Glutamatergic neuron (in vitro differentiated cells): ENCODE data around the gene RASSF4. TPM values are rescaled to one million over a fixed set of nuclear protein-coding genes. Genes with fewer than 3 reads are reported as not detected.
A peak's percentile ranks its signal among the peaks of the same experiment; 100 is the strongest.

Experiments used
- DNase-seq: peaks from one replicate; pipeline ENCODE4 v3.0.0; 2022
- H3K27ac Mint-ChIP-seq: one replicate; pipeline ENCODE4 v1.8.0; 2020; ENCODE audit warnings: mild to moderate bottlenecking, mixed read lengths, inconsistent platforms; ENCODE audit not compliant: unreplicated experiment
- H3K27me3 Mint-ChIP-seq: one replicate; pipeline ENCODE4 v1.8.0; 2020; ENCODE audit warnings: mild to moderate bottlenecking, moderate library complexity, mixed read lengths, inconsistent platforms; ENCODE audit not compliant: unreplicated experiment
- H3K36me3 Mint-ChIP-seq: one replicate; pipeline ENCODE4 v1.8.0; 2020; ENCODE audit warnings: mild to moderate bottlenecking, mixed read lengths, inconsistent platforms; ENCODE audit not compliant: unreplicated experiment
- H3K4me1 Mint-ChIP-seq: one replicate; pipeline ENCODE4 v1.8.0; 2020; ENCODE audit warnings: mild to moderate bottlenecking, low read depth, mixed read lengths, inconsistent platforms; ENCODE audit not compliant: unreplicated experiment
- H3K4me3 Mint-ChIP-seq: one replicate; pipeline ENCODE4 v1.8.0; 2020; ENCODE audit warnings: mild to moderate bottlenecking, mixed read lengths, inconsistent platforms; ENCODE audit not compliant: unreplicated experiment
- H3K9me3 Mint-ChIP-seq: one replicate; pipeline ENCODE4 v1.8.0; 2020; ENCODE audit warnings: mild to moderate bottlenecking, moderate library complexity, mixed read lengths, inconsistent platforms; ENCODE audit not compliant: unreplicated experiment
- CTCF ChIP-seq: fragments of 200-600 bp; sonication (generic); IDR thresholded peaks from one replicate; pipeline ENCODE4 v1.5.0; 2021; ENCODE audit not compliant: partially characterized antibody, unreplicated experiment
- total RNA-seq: library from RNA; stranded (reverse); fragmentation: NEBNext Ultra II Directional; extraction: Animal tissue kit (Norgen Biotek cat#: 25700); gene quantifications from one replicate; pipeline ENCODE4 v1.2.1, GENCODE V29; 2021; ENCODE audit not compliant: unreplicated experiment

Gene RASSF4
- total RNA-seq, 1 donor from 2014 or later = 137 TPM

DNA sequence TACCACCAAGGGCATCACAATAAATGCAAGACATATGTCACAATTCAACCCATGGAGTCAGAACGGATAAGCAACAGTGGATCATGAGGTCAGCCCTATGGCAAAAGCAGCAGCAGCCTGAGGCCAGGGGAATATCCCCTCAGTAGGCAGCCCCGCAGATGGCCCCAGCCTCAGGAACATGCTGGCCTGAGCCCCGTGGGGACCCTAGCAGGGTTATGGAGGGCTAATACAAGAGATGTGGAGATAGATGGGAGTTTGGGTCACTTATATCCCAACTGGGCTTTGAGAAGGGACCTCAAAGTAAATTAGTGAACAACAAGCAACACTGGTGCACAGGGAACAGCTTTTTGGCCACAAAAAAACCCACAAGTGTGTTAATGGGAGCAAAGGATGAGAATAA, 39.4 kb upstream of the RASSF4 start:
- Mint-ChIP-seq H3K27ac (no peak overlapping the region), H3K4me3 (peak overlapping the region; percentile 44), H3K4me1 (no peaks in the 10 kb centered on the region), H3K9me3 (peaks cover 9% of the 10 kb centered on the region), H3K27me3 (peaks cover 10% of the 10 kb centered on the region), H3K36me3 (peaks cover 11% of the 10 kb centered on the region)
- no peak for TF ChIP-seq CTCF
- no peak for DNase-seq

DNA sequence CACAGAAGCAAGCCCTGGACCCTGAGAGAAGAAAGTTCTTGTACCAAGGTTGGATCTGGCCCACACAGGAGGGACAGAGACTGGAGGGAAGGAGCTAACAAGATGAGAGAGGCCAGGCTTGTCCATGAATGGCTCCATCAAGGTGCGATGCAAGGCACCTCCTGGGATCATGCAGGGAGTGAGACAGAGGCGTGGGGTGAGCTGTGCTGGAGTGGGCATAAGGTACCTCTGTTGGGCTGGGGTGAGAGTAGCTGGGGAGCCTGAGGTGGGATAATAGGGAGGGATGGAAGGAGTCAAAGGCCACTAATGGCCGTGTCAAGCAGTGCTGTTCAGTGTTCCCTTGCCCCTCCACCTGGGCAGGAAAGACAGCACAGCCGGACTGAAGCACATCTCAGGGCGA, 38.5 kb upstream of the RASSF4 start:
- no peaks in the 10 kb centered on the region for H3K4me1 Mint-ChIP-seq

DNA sequence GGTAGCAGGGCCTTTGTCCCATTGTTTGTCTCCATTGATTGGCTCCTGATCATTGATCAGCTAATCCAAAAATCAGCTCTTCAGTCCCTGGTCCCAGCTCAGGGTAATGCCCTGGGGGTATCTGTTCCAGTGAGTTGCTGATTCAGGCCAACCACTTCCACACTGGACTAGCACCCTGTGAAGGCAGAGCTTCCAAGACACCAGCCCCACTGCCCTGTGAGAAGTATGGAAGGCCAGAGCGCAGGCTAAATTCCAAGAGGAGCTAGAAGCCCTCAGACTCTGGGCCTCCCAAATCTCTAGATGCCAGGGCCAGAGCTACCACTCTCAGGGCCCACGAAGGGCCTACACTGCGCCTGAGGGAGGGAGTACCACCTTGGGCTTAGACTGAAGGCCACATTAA, 38.1 kb upstream of the RASSF4 start:
- TF ChIP-seq CTCF = no peak
- peaks cover 11% of the 10 kb centered on the region for H3K36me3 Mint-ChIP-seq
- peaks cover 10% of the 10 kb centered on the region for H3K27me3 Mint-ChIP-seq

More for the DNA sequence above, 38.5 kb upstream of the RASSF4 start:
- Mint-ChIP-seq H3K36me3 (peaks cover 11% of the 10 kb centered on the region), H3K27me3 (peaks cover 10% of the 10 kb centered on the region), H3K9me3 (peaks cover 7% of the 10 kb centered on the region), H3K4me3 (no peak overlapping the region), H3K27ac (no peak overlapping the region)
- TF ChIP-seq CTCF = no peak
- no peak for DNase-seq

DNA sequence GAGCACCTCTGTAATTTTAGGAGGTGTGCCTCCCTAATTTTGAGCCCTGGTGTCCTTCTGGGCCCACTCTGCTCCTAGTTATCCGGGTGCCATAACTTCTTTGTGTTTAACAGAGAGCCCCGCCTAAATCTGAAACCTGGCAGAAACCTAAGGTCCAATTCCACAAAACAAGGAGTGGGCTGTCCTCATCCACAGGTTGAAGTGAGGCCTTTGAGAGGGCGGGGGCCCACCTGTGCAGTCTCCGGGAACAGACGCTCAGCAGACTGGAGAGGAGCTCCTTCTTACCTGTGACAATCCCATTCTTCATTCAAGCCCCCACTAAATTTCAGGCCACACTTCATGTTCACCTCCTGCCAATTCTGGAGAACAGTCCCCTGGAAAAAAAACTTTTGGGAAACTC, 37.6 kb upstream of the RASSF4 start:
- no peak for DNase-seq
- H3K27me3 Mint-ChIP-seq = peaks cover 8% of the 10 kb centered on the region
- no peaks in the 10 kb centered on the region for H3K4me1 Mint-ChIP-seq
- peaks cover 11% of the 10 kb centered on the region for H3K36me3 Mint-ChIP-seq
- no peak for TF ChIP-seq CTCF
- no peak overlapping the region for H3K27ac Mint-ChIP-seq
- H3K9me3 Mint-ChIP-seq = peaks cover 3% of the 10 kb centered on the region
- H3K4me3 Mint-ChIP-seq = no peak overlapping the region

More for the DNA sequence above, 38.1 kb upstream of the RASSF4 start:
- Mint-ChIP-seq H3K4me3 (no peak overlapping the region), H3K4me1 (no peaks in the 10 kb centered on the region), H3K9me3 (peaks cover 5% of the 10 kb centered on the region), H3K27ac (no peak overlapping the region)
- no peak for DNase-seq

DNA sequence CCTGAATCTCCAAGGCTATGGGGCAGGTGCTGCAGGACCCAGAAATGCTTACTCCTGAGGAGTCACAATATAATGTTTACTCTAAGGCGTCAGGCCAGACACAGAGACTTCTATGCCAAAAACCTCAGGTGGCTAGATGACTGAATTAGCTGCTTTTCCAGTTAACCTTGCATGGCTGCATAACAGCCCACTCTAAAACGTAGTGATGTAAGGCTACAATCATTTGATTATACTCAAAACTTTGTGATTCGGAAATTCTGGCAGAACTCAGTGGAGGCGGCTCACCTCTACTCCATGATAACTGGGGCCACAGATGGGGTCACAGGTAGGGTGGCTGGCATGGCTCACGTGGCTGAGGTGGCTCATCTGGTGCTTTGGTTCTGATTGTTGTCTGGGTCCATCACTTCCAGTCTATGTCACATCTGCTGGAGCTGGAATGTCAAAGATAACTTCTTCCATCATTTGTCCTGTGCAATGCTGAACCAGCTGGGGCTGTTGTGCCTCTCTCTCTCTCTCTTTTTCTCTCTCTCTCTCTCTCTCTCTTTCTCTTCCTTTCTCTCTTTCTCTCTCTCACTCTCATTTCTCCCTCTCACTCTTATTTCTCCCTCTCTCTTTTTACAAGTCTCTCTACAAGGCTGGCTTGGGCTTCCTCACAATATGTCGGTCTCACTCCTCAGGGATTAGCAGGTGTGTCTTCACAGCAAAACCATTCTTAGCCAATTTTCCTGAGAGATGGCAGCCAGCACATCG, 36.6 kb upstream of the RASSF4 start:
- no peak for DNase-seq
- Mint-ChIP-seq H3K27me3 (peaks cover 8% of the 10 kb centered on the region), H3K4me1 (no peaks in the 10 kb centered on the region), H3K27ac (no peak overlapping the region), H3K4me3 (no peak overlapping the region), H3K36me3 (peaks cover 4% of the 10 kb centered on the region), H3K9me3 (peaks cover 2% of the 10 kb centered on the region)
- no peak for TF ChIP-seq CTCF
